ENCODE data around the gene PRDX2.
A peak's percentile ranks its signal among the peaks of the same experiment; 100 is the strongest.

DNA sequence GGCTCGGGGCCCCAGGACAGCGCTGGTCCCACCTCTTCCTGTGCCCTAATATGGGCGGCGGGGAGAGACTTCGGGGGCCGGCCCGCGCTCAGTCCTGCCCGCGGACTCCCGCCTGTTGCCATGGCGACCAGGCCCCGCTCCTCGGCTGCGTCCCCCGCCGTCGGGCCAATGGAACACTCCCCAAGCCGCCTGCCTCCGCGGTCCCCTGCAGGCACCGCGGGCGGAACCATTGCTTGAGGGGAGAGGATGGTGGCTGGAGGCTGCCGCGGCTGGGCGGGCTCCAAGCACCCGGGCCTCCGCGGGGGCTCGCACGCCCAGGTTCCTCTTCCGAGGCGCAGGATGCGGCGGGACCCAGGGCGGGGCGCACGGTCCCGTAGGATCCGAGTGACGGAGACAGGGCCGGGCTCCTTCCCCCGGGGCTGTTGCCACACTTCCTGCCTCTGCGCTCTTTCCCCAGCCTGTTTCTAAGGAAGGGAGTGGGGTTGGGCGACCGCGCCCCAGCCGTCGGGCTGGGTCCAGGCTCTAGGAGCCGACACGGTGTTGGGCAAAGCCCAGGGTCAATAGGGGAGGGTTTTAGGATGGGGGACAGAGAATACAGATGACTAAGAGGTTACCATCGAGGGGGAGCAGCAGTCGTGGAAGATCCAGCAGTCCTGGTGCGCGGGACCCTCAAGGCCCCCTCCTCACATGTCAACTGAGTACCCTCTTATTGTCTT is 11.5 kb downstream of the PRDX2 start:
- TF ChIP-seq, protein P1, sequence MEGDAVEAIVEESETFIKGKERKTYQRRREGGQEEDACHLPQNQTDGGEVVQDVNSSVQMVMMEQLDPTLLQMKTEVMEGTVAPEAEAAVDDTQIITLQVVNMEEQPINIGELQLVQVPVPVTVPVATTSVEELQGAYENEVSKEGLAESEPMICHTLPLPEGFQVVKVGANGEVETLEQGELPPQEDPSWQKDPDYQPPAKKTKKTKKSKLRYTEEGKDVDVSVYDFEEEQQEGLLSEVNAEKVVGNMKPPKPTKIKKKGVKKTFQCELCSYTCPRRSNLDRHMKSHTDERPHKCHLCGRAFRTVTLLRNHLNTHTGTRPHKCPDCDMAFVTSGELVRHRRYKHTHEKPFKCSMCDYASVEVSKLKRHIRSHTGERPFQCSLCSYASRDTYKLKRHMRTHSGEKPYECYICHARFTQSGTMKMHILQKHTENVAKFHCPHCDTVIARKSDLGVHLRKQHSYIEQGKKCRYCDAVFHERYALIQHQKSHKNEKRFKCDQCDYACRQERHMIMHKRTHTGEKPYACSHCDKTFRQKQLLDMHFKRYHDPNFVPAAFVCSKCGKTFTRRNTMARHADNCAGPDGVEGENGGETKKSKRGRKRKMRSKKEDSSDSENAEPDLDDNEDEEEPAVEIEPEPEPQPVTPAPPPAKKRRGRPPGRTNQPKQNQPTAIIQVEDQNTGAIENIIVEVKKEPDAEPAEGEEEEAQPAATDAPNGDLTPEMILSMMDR (IDR thresholded peaks at IDR 0.05; ENCODE audit: extremely low read depth in 1 of 2, insufficient read depth in 1 of 2, low read depth in 1 of 2, low read length in 2 of 2), result no peak
- TF ChIP-seq JUN (IDR thresholded peaks at IDR 0.05; ENCODE audit: borderline replicate concordance, insufficient read depth, insufficient read length, low read depth) (no peak), POLR2A (IDR thresholded peaks at IDR 0.05; ENCODE audit: low read depth, low read length) (no peak), POLR2AphosphoS5 (IDR thresholded peaks at IDR 0.05; ENCODE audit: insufficient read depth, low read depth, low read length) (peak; percentile 52)

Measured in endothelial cell of umbilical vein (primary cell).